ENCODE measurements around the gene MTRR. TPM values are rescaled to one million over a fixed set of nuclear protein-coding genes. Genes with fewer than 3 reads are reported as not detected.

MTRR gene
- total and polyA plus RNA-seq, 9 of the 15 experiments (the other 6 are each of a cell fraction or from before 2014, with no cell fraction given): 39.3 to 84.6 (median 66.2) TPM

DNA sequence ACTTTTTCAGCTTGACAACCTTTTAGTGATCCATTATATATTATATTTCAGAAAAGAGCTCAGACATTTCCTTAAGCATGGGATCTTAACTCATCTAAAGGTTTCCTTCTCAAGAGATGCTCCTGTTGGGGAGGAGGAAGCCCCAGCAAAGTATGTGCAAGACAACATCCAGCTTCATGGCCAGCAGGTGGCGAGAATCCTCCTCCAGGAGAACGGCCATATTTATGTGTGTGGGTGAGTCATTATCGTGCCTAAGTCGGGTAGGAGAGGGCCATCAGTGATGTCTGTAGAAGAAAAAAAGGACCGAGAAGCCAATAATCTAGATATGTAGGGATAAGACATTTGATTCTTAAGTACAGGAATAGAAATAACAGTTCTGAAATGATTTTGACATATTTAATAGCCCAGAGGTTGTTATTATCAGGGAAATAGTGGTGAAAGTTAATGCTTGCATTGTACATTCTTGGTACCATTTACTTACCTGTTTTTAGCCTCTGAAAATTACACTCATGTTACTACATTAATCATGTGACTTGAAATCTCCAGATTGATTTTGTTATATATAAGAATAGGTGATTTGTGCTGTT, 28.2 kb downstream of the MTRR start (continued):
- TF ChIP-seq, protein P1, sequence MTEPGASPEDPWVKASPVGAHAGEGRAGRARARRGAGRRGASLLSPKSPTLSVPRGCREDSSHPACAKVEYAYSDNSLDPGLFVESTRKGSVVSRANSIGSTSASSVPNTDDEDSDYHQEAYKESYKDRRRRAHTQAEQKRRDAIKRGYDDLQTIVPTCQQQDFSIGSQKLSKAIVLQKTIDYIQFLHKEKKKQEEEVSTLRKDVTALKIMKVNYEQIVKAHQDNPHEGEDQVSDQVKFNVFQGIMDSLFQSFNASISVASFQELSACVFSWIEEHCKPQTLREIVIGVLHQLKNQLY (CRISPR knock-in tag; conservative IDR thresholded peaks at IDR 0.05): no peak
- TF ChIP-seq FOXA1 (IDR thresholded peaks at IDR 0.05; ENCODE audit: borderline replicate concordance) (no peak), TBL1XR1 (IDR thresholded peaks at IDR 0.05; ENCODE audit: low read length in 2 of 2) (no peak), GATA2 (CRISPR knock-in tag; IDR thresholded peaks at IDR 0.05) (no peak), ZNF780A (CRISPR knock-in tag; IDR thresholded peaks at IDR 0.05) (no peak), CCNT2 (IDR thresholded peaks at IDR 0.05; ENCODE audit: borderline replicate concordance, extremely low read depth, insufficient read length, low read depth, low read length) (no peak), CBX2 (IDR thresholded peaks at IDR 0.05; ENCODE audit: insufficient read depth, low read length, poor library complexity, severe bottlenecking) (no peak), HIVEP1 (CRISPR knock-in tag; IDR thresholded peaks at IDR 0.05) (no peak), BCL6 (CRISPR knock-in tag; IDR thresholded peaks at IDR 0.05) (no peak), JUND (IDR thresholded peaks at IDR 0.05; ENCODE audit: borderline replicate concordance, low read depth, low read length) (peak; percentile 67; the same call in 1 of the 2 replicates), JUND (tag; IDR thresholded peaks at IDR 0.05; ENCODE audit: borderline replicate concordance, low read depth, low read length) (peak; percentile 78), SMC3 (conservative IDR thresholded peaks at IDR 0.05; ENCODE audit: insufficient read depth, low read depth, low read length) (peak; percentile 41; the same call in 1 of the 2 replicates)
- TF ChIP-seq, protein P2, sequence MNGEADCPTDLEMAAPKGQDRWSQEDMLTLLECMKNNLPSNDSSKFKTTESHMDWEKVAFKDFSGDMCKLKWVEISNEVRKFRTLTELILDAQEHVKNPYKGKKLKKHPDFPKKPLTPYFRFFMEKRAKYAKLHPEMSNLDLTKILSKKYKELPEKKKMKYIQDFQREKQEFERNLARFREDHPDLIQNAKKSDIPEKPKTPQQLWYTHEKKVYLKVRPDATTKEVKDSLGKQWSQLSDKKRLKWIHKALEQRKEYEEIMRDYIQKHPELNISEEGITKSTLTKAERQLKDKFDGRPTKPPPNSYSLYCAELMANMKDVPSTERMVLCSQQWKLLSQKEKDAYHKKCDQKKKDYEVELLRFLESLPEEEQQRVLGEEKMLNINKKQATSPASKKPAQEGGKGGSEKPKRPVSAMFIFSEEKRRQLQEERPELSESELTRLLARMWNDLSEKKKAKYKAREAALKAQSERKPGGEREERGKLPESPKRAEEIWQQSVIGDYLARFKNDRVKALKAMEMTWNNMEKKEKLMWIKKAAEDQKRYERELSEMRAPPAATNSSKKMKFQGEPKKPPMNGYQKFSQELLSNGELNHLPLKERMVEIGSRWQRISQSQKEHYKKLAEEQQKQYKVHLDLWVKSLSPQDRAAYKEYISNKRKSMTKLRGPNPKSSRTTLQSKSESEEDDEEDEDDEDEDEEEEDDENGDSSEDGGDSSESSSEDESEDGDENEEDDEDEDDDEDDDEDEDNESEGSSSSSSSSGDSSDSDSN (IDR thresholded peaks at IDR 0.05; ENCODE audit: borderline replicate concordance in 1 of 2, low read depth in 2 of 2, low read length in 2 of 2): no peak
- TF ChIP-seq, protein P3, sequence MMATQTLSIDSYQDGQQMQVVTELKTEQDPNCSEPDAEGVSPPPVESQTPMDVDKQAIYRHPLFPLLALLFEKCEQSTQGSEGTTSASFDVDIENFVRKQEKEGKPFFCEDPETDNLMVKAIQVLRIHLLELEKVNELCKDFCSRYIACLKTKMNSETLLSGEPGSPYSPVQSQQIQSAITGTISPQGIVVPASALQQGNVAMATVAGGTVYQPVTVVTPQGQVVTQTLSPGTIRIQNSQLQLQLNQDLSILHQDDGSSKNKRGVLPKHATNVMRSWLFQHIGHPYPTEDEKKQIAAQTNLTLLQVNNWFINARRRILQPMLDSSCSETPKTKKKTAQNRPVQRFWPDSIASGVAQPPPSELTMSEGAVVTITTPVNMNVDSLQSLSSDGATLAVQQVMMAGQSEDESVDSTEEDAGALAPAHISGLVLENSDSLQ (IDR thresholded peaks at IDR 0.05): no peak
- TF ChIP-seq, protein P4, sequence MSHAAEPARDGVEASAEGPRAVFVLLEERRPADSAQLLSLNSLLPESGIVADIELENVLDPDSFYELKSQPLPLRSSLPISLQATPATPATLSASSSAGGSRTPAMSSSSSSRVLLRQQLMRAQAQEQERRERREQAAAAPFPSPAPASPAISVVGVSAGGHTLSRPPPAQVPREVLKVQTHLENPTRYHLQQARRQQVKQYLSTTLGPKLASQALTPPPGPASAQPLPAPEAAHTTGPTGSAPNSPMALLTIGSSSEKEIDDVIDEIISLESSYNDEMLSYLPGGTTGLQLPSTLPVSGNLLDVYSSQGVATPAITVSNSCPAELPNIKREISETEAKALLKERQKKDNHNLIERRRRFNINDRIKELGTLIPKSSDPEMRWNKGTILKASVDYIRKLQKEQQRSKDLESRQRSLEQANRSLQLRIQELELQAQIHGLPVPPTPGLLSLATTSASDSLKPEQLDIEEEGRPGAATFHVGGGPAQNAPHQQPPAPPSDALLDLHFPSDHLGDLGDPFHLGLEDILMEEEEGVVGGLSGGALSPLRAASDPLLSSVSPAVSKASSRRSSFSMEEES (CRISPR knock-in tag; IDR thresholded peaks at IDR 0.05): peak; percentile 76
- TF ChIP-seq, protein P5, sequence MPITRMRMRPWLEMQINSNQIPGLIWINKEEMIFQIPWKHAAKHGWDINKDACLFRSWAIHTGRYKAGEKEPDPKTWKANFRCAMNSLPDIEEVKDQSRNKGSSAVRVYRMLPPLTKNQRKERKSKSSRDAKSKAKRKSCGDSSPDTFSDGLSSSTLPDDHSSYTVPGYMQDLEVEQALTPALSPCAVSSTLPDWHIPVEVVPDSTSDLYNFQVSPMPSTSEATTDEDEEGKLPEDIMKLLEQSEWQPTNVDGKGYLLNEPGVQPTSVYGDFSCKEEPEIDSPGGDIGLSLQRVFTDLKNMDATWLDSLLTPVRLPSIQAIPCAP (CRISPR knock-in tag; IDR thresholded peaks at IDR 0.05; ENCODE audit: borderline replicate concordance): no peak
- TF ChIP-seq, protein P6, sequence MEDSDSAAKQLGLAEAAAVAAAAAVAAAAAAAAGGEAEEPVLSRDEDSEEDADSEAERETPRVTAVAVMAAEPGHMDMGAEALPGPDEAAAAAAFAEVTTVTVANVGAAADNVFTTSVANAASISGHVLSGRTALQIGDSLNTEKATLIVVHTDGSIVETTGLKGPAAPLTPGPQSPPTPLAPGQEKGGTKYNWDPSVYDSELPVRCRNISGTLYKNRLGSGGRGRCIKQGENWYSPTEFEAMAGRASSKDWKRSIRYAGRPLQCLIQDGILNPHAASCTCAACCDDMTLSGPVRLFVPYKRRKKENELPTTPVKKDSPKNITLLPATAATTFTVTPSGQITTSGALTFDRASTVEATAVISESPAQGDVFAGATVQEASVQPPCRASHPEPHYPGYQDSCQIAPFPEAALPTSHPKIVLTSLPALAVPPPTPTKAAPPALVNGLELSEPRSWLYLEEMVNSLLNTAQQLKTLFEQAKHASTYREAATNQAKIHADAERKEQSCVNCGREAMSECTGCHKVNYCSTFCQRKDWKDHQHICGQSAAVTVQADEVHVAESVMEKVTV (CRISPR knock-in tag; IDR thresholded peaks at IDR 0.05): no peak

Measured in K562 (cell line).